T-cell (primary cell): ENCODE data around the gene DLD. TPM values are rescaled to one million over a fixed set of nuclear protein-coding genes. Genes with fewer than 3 reads are reported as not detected.

ENCODE experiments used
- ATAC-seq, 4 experiments: fragments of 200-7000 bp in 3 of 4; fragments of 150-1000 bp in 1 of 4; cut with Tn5 transposase; replicated peaks in 1 of 4; 1 replicate in 3 of 4; 2 replicates in 1 of 4; pipeline ENCODE4 v1.10.0; 2021; ENCODE audit warnings: moderate library complexity in 3 of 4, mild to moderate bottlenecking in 2 of 4, moderate number of reproducible peaks in 1 of 4
- CTCF ChIA-PET, 2 donors: fragments of 300-600 bp; sonication (Branson Sonifier 250); formaldehyde crosslinking; loops; one replicate each; lab custom pipeline; 2022; ENCODE audit warnings: antibody characterized with exemption in 2 of 2; lab: Charles Lee
- POLR2A ChIA-PET, 2 donors: fragments of 300-600 bp; sonication (Branson Sonifier 250); formaldehyde crosslinking; loops; one replicate each; lab custom pipeline; 2022; ENCODE audit warnings: antibody characterized with exemption in 2 of 2; lab: Charles Lee
- DNase-seq, 35 experiments: peaks; one replicate each; pipeline versions ENCODE4 v3.0.0 to v3.0.0-alpha.2; 2013 to 2023
- H3K27ac ChIP-seq: one replicate; pipeline ENCODE4 v1.5.1; 2013; ENCODE audit warnings: low read length
- H3K27me3 ChIP-seq, 2 experiments: replicated peaks in 1 of 2; 1 replicate in 1 of 2; 2 replicates in 1 of 2; pipeline versions ENCODE4 v1.6.1 to v1.7.0; 2013; ENCODE audit warnings: low read length in 1 of 2, mixed read lengths in 1 of 2; ENCODE audit not compliant: control insufficient read depth in 2 of 2, insufficient read depth in 2 of 2; ENCODE audit errors: extremely low read depth in 1 of 2
- H3K36me3 ChIP-seq, 2 donors: 1 replicate in 1 of 2; 2 replicates in 1 of 2; pipeline versions ENCODE4 v1.6.1 to v1.7.0; 2013; ENCODE audit warnings: low read length in 1 of 2; ENCODE audit not compliant: control insufficient read depth in 2 of 2, insufficient read depth in 1 of 2; ENCODE audit errors: extremely low read depth in 1 of 2
- H3K4me1 ChIP-seq, 2 experiments: 1 replicate in 1 of 2; 2 replicates in 1 of 2; pipeline versions ENCODE4 v1.6.1 to v1.7.0; 2013; ENCODE audit warnings: low read length in 2 of 2, mixed read lengths in 1 of 2; ENCODE audit not compliant: insufficient read depth in 2 of 2, control insufficient read depth in 1 of 2; ENCODE audit errors: extremely low read depth in 1 of 2
- H3K4me3 ChIP-seq, 2 donors: 1 replicate in 1 of 2; 2 replicates in 1 of 2; pipeline versions ENCODE4 v1.5.1 to v1.7.0; 2013; ENCODE audit warnings: mild to moderate bottlenecking in 2 of 2, low read length in 1 of 2, moderate library complexity in 1 of 2; ENCODE audit not compliant: control insufficient read depth in 1 of 2; ENCODE audit errors: extremely low read depth in 1 of 2
- H3K9me3 ChIP-seq: 2 replicates; pipeline ENCODE4 v1.7.0; 2013
- H3K27ac Mint-ChIP-seq, 2 donors: one replicate each; pipeline ENCODE4 v1.8.0; 2020 to 2021; ENCODE audit warnings: mild to moderate bottlenecking in 2 of 2, mixed read lengths in 2 of 2
- H3K27me3 Mint-ChIP-seq, 2 donors: one replicate each; pipeline ENCODE4 v1.8.0; 2021 to 2022; ENCODE audit warnings: mixed read lengths in 2 of 2
- H3K36me3 Mint-ChIP-seq: one replicate; pipeline ENCODE4 v1.8.0; 2021; ENCODE audit warnings: mixed read lengths
- H3K4me1 Mint-ChIP-seq, 3 donors: one replicate each; pipeline ENCODE4 v1.8.0; 2020 to 2022; ENCODE audit warnings: mixed read lengths in 3 of 3, mild to moderate bottlenecking in 1 of 3
- H3K4me3 Mint-ChIP-seq, 3 donors: one replicate each; pipeline ENCODE4 v1.8.0; 2020 to 2022; ENCODE audit warnings: mild to moderate bottlenecking in 3 of 3, mixed read lengths in 3 of 3, moderate library complexity in 3 of 3
- H3K9me3 Mint-ChIP-seq, 3 donors: one replicate each; pipeline ENCODE4 v1.8.0; 2020 to 2022; ENCODE audit warnings: mixed read lengths in 3 of 3
- WGBS: methylation state at CpG from one replicate; pipeline ENCODE4 v1.1.5; 2013; ENCODE audit warnings: missing lambda C conversion rate; ENCODE audit not compliant: insufficient coverage; 5-methylcytosine and 5-hydroxymethylcytosine counted together
- total RNA-seq, 35 experiments: library from RNA in 6 of 35; stranded (reverse) in 6 of 35; fragments of 120-200 nt in 1 of 35; gene quantifications; one replicate each; pipeline versions ENCODE4 v1.2.1 to v1.2.4 and lab custom pipeline; 2013 to 2026

Gene DLD
- total RNA-seq, 5 donors from 2014 or later (not counting 1 experiment from before 2014, with no cell fraction given): 32.3 to 63.6 (median 41.9) TPM

GRCh38 chr7:107960272-107960671, 69.3 kb downstream of the DLD start:
- H3K27me3 Mint-ChIP-seq: peaks cover 15 to 20% of the 10 kb centered on the region in 2 donors
- H3K36me3 Mint-ChIP-seq: no peaks in the 10 kb centered on the region
- 100% methylated on average over 2 of the region's 5 CpGs for WGBS

GRCh38 chr7:107961405-107961804, 70.4 kb downstream of the DLD start:
- CTCF ChIA-PET: no interaction called here
- no peaks in the 10 kb centered on the region for H3K36me3 ChIP-seq

More at GRCh38 chr7:107960272-107960671, 69.3 kb downstream of the DLD start:
- Histone ChIP-seq H3K9me3 (no peaks in the 10 kb centered on the region), H3K4me3 (no peak overlapping the region), H3K4me1 (no peaks in the 10 kb centered on the region), H3K27me3 (peaks cover 0 to 12% of the 10 kb centered on the region in 2 experiments), H3K27ac (no peak overlapping the region), H3K36me3 (no peaks in the 10 kb centered on the region)
- no peak overlapping the region for H3K4me3 Mint-ChIP-seq
- CTCF ChIA-PET: no interaction called here
- no peak for ATAC-seq
- POLR2A ChIA-PET: no interaction called here
- no peak overlapping the region for H3K27ac Mint-ChIP-seq
- H3K9me3 Mint-ChIP-seq: no peaks in the 10 kb centered on the region
- no peak for DNase-seq
- no peaks in the 10 kb centered on the region for H3K4me1 Mint-ChIP-seq

DNA sequence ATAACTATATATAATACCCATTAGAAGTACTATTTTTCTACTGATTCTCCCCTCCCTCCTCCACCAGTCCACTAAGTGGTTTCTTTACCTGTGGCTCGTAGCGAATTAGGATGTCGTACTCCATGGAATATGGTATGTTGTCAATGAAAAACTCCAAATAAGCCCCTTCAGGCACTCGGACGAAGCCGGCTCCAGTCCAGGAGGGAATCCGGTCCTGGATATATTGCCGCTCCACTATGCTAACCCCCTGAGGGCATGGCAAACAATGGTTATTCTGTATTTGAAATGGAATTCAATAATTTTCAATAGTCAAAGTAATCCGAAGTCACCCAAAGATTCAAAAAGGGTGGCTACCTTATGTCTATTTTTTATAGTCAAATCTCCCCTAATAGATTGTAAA, 71.8 kb downstream of the DLD start:
- H3K9me3 ChIP-seq: no peaks in the 10 kb centered on the region
- H3K27me3 ChIP-seq: peaks cover 0 to 9% of the 10 kb centered on the region in 2 experiments
- no peak for DNase-seq
- no peak for ATAC-seq
- H3K36me3 ChIP-seq: no peaks in the 10 kb centered on the region
- Mint-ChIP-seq H3K36me3 (no peaks in the 10 kb centered on the region), H3K27ac (no peak overlapping the region), H3K27me3 (peaks cover 8 to 14% of the 10 kb centered on the region in 2 donors), H3K4me3 (no peak overlapping the region), H3K9me3 (no peaks in the 10 kb centered on the region), H3K4me1 (no peaks in the 10 kb centered on the region)
- no peak overlapping the region for H3K4me3 ChIP-seq
- ChIA-PET POLR2A (no interaction called here), CTCF (no interaction called here)
- 100% methylated on average over 7 of the region's 9 CpGs for WGBS
- no peaks in the 10 kb centered on the region for H3K4me1 ChIP-seq
- no peak overlapping the region for H3K27ac ChIP-seq

More at GRCh38 chr7:107961405-107961804, 70.4 kb downstream of the DLD start:
- Histone ChIP-seq H3K27ac (no peak overlapping the region), H3K27me3 (peaks cover 0 to 11% of the 10 kb centered on the region in 2 experiments), H3K4me1 (no peaks in the 10 kb centered on the region), H3K9me3 (no peaks in the 10 kb centered on the region), H3K4me3 (no peak overlapping the region)
- Mint-ChIP-seq H3K27ac (no peak overlapping the region), H3K4me3 (no peak overlapping the region), H3K4me1 (no peaks in the 10 kb centered on the region), H3K27me3 (peaks cover 11 to 17% of the 10 kb centered on the region in 2 donors), H3K9me3 (no peaks in the 10 kb centered on the region), H3K36me3 (no peaks in the 10 kb centered on the region)
- ATAC-seq: no peak
- no peak for DNase-seq
- 86% methylated on average over 6 of the region's 9 CpGs for WGBS
- POLR2A ChIA-PET: no interaction called here

GRCh38 chr7:107964510-107964909, 73.5 kb downstream of the DLD start:
- ATAC-seq (no peak), DNase-seq (no peak)
- ChIA-PET CTCF (no interaction called here), POLR2A (no interaction called here)
- Histone ChIP-seq H3K36me3 (no peaks in the 10 kb centered on the region), H3K4me1 (no peaks in the 10 kb centered on the region), H3K27ac (no peak overlapping the region), H3K4me3 (no peak overlapping the region), H3K9me3 (no peaks in the 10 kb centered on the region), H3K27me3 (peaks cover 0 to 8% of the 10 kb centered on the region in 2 experiments)
- H3K4me1 Mint-ChIP-seq: no peaks in the 10 kb centered on the region
- H3K36me3 Mint-ChIP-seq: no peaks in the 10 kb centered on the region
- H3K4me3 Mint-ChIP-seq: no peak overlapping the region
- no peak overlapping the region for H3K27ac Mint-ChIP-seq
- H3K9me3 Mint-ChIP-seq: no peaks in the 10 kb centered on the region
- peaks cover 3 to 5% of the 10 kb centered on the region in 2 donors for H3K27me3 Mint-ChIP-seq
- 93% methylated on average over 6 of the region's 11 CpGs for WGBS

DNA sequence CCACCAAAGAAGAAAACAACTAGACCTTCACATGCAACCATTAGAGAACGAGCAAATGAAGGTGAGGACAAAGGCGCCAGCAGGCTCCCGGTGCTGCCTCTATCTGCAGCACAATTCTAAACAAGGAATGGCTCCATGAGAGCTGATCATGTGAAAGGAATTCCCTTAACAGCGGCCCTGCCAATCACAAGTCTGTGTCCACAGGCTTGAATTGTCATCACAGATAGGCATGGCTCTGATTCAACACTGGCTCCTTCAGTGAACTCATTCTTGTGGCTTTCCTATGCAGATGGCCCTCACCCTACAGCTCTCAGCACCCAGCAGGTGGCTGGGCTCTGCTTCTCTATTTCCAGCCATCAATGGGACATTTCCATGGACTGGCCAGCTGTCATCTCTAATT, 75.7 kb downstream of the DLD start:
- no peak for ATAC-seq

DNA sequence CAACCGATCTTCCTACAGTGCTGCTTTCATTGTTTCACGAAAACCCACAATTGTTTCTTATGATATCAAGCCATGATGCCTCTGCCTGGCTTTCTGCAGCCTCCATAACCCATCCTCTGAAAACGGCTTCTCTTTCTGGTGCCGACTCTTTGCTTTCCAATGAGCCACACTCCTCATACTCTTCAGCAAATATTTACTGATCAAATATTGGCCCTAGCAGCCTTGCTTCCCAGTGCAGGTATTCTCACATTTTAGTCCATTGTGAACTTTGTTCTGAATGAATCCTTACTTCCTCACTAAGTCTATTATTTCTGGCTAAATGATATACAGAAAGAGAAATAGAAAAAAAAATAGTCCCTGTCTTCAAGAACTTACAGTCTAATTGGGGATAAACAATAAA, 76.4 kb downstream of the DLD start:
- Mint-ChIP-seq H3K27ac (no peak overlapping the region), H3K4me1 (no peaks in the 10 kb centered on the region), H3K4me3 (no peak overlapping the region), H3K27me3 (peaks cover 2 to 4% of the 10 kb centered on the region in 2 donors), H3K9me3 (no peaks in the 10 kb centered on the region), H3K36me3 (no peaks in the 10 kb centered on the region)
- Histone ChIP-seq H3K4me1 (no peaks in the 10 kb centered on the region), H3K27ac (no peak overlapping the region), H3K4me3 (no peak overlapping the region), H3K9me3 (no peaks in the 10 kb centered on the region), H3K27me3 (peaks cover 0 to 4% of the 10 kb centered on the region in 2 experiments), H3K36me3 (no peaks in the 10 kb centered on the region)
- WGBS: 85% methylated on average over 4 of the region's 4 CpGs
- ChIA-PET CTCF (no interaction called here), POLR2A (no interaction called here)
- ATAC-seq (no peak), DNase-seq (no peak)

More for the DNA sequence above, 75.7 kb downstream of the DLD start:
- Histone ChIP-seq H3K4me1 (no peaks in the 10 kb centered on the region), H3K27ac (no peak overlapping the region), H3K36me3 (no peaks in the 10 kb centered on the region), H3K9me3 (no peaks in the 10 kb centered on the region), H3K27me3 (peaks cover 0 to 6% of the 10 kb centered on the region in 2 experiments), H3K4me3 (no peak overlapping the region)
- ChIA-PET CTCF (no interaction called here), POLR2A (no interaction called here)
- Mint-ChIP-seq H3K36me3 (no peaks in the 10 kb centered on the region), H3K4me3 (no peak overlapping the region), H3K4me1 (no peaks in the 10 kb centered on the region), H3K27me3 (peaks cover 3 to 8% of the 10 kb centered on the region in 2 donors), H3K9me3 (no peaks in the 10 kb centered on the region), H3K27ac (no peak overlapping the region)
- WGBS: 88% methylated on average over 2 of the region's 4 CpGs
- DNase-seq: no peak

DNA sequence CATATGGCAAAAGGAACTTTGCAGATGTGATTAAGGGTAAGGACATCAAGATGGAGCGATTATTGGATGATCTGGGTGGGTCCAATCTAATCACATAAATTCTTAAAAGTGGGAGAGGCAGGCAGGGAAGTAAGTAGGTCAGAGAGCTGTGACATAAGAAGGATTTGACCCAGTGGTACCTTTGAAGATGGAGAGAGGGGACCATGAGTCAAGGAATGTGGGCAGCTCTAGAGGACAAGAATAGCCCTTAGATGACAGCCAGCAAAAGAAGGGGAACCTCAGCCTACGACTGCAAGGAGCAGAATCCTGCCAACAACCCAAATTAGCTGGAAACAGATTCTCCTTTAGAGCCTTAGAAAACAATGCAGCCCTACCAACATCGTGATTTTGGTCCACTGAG, 77.5 kb downstream of the DLD start:
- CTCF ChIA-PET: no interaction called here
- Histone ChIP-seq H3K9me3 (no peaks in the 10 kb centered on the region), H3K36me3 (no peaks in the 10 kb centered on the region), H3K4me3 (no peak overlapping the region), H3K27me3 (peaks cover 0 to 4% of the 10 kb centered on the region in 2 experiments), H3K27ac (no peak overlapping the region), H3K4me1 (no peaks in the 10 kb centered on the region)
- no peak overlapping the region for H3K4me3 Mint-ChIP-seq
- no peak overlapping the region for H3K27ac Mint-ChIP-seq
- DNase-seq: no peak
- POLR2A ChIA-PET: no interaction called here
- WGBS: no CpG with 5 or more reads among the region's 3 CpGs
- H3K27me3 Mint-ChIP-seq: peaks cover 2 to 4% of the 10 kb centered on the region in 2 donors
- no peaks in the 10 kb centered on the region for H3K4me1 Mint-ChIP-seq
- no peaks in the 10 kb centered on the region for H3K9me3 Mint-ChIP-seq
- ATAC-seq: no peak
- no peaks in the 10 kb centered on the region for H3K36me3 Mint-ChIP-seq
